Mesenchymal stem cell (in vitro differentiated cells and primary cell): ENCODE data around the gene SPPL2A.
A peak's percentile ranks its signal among the peaks of the same experiment; 100 is the strongest.

Source experiments
- DNase-seq: peaks from one replicate; pipeline ENCODE4 v3.0.0-alpha.2; 2013
- H2AFZ ChIP-seq: one replicate; pipeline ENCODE4 v1.6.1; 2013; ENCODE audit warnings: low read depth, mild to moderate bottlenecking, control low read depth, inconsistent platforms, low read length, moderate library complexity
- H2AK5ac ChIP-seq: 2 replicates; pipeline ENCODE4 v1.6.1; 2013; ENCODE audit warnings: low read length, moderate library complexity, mild to moderate bottlenecking, inconsistent platforms; ENCODE audit not compliant: severe bottlenecking
- H2BK120ac ChIP-seq: one replicate; pipeline ENCODE4 v1.6.1; 2013; ENCODE audit warnings: low read depth, mild to moderate bottlenecking, inconsistent platforms, low read length, moderate library complexity
- H2BK12ac ChIP-seq, 2 experiments: one replicate each; pipeline ENCODE4 v1.6.1; 2013; ENCODE audit warnings: inconsistent platforms in 2 of 2, low read length in 2 of 2, mild to moderate bottlenecking in 2 of 2, moderate library complexity in 2 of 2, control low read depth in 1 of 2
- H2BK15ac ChIP-seq: one replicate; pipeline ENCODE4 v1.6.1; 2013; ENCODE audit warnings: mild to moderate bottlenecking, low read depth, inconsistent platforms; ENCODE audit not compliant: poor library complexity, severe bottlenecking
- H2BK5ac ChIP-seq: 2 replicates; pipeline ENCODE4 v1.6.1; 2013; ENCODE audit warnings: low read depth, mild to moderate bottlenecking, low read length, control low read depth, inconsistent platforms; ENCODE audit not compliant: poor library complexity, severe bottlenecking
- H3K14ac ChIP-seq, 2 experiments: one replicate each; pipeline ENCODE4 v1.6.1; 2013; ENCODE audit warnings: inconsistent platforms in 2 of 2, low read length in 2 of 2, control low read depth in 1 of 2, mild to moderate bottlenecking in 1 of 2, moderate library complexity in 1 of 2
- H3K18ac ChIP-seq, 2 experiments: one replicate each; pipeline ENCODE4 v1.6.1; 2013; ENCODE audit warnings: inconsistent platforms in 2 of 2, low read length in 2 of 2, control low read depth in 1 of 2, low read depth in 1 of 2, mild to moderate bottlenecking in 1 of 2
- H3K23ac ChIP-seq, 2 experiments: one replicate each; pipeline ENCODE4 v1.6.1; 2013; ENCODE audit warnings: inconsistent platforms in 2 of 2, low read length in 2 of 2, mild to moderate bottlenecking in 2 of 2, moderate library complexity in 2 of 2, control low read depth in 1 of 2
- H3K27ac ChIP-seq: 2 replicates; pipeline ENCODE4 v1.5.1; 2013; ENCODE audit warnings: mild to moderate bottlenecking, moderate library complexity, low read length, control low read depth, inconsistent platforms; ENCODE audit not compliant: poor library complexity, severe bottlenecking
- H3K27me3 ChIP-seq, 2 experiments: 2 replicates each; pipeline versions ENCODE4 v1.6.1 to v1.7.0; 2013; ENCODE audit warnings: low read length in 2 of 2, mild to moderate bottlenecking in 2 of 2, moderate library complexity in 2 of 2, control low read depth in 1 of 2, inconsistent platforms in 1 of 2; ENCODE audit not compliant: control insufficient read depth in 1 of 2, insufficient read depth in 1 of 2
- H3K36me3 ChIP-seq, 2 experiments: 2 replicates each; pipeline versions ENCODE4 v1.6.1 to v1.7.0; 2013; ENCODE audit warnings: low read length in 2 of 2, control low read depth in 1 of 2, inconsistent platforms in 1 of 2, low read depth in 1 of 2, mild to moderate bottlenecking in 1 of 2; ENCODE audit not compliant: insufficient read depth in 2 of 2, control insufficient read depth in 1 of 2
- H3K4ac ChIP-seq, 2 experiments: one replicate each; pipeline ENCODE4 v1.6.1; 2013; ENCODE audit warnings: inconsistent platforms in 2 of 2, low read length in 2 of 2, mild to moderate bottlenecking in 2 of 2, moderate library complexity in 2 of 2, control low read depth in 1 of 2, low read depth in 1 of 2
- H3K4me1 ChIP-seq: 2 replicates; pipeline ENCODE4 v1.6.1; 2013; ENCODE audit warnings: low read depth, low read length, control low read depth; ENCODE audit not compliant: control insufficient read depth, insufficient read depth
- H3K4me2 ChIP-seq: 2 replicates; pipeline ENCODE4 v1.6.1; 2013; ENCODE audit warnings: low read length, mild to moderate bottlenecking, inconsistent platforms; ENCODE audit not compliant: poor library complexity, severe bottlenecking
- H3K4me3 ChIP-seq, 2 experiments: 2 replicates each; pipeline versions ENCODE4 v1.5.1 to v1.7.0; 2013; ENCODE audit warnings: low read length in 2 of 2, mild to moderate bottlenecking in 2 of 2, control low read depth in 1 of 2, low read depth in 1 of 2; ENCODE audit not compliant: insufficient read depth in 1 of 2
- H3K79me1 ChIP-seq: replicated peaks from 2 replicates; pipeline ENCODE4 v1.6.1; 2013; ENCODE audit warnings: mild to moderate bottlenecking, control low read depth, low read length, inconsistent platforms; ENCODE audit not compliant: poor library complexity, severe bottlenecking
- H3K9ac ChIP-seq: 2 replicates; pipeline ENCODE4 v1.7.0; 2013; ENCODE audit warnings: mild to moderate bottlenecking, low read length, moderate library complexity
- H3K9me3 ChIP-seq: 2 replicates; pipeline ENCODE4 v1.7.0; 2013; ENCODE audit warnings: mild to moderate bottlenecking, low read length; ENCODE audit not compliant: control insufficient read depth
- H4K8ac ChIP-seq: one replicate; pipeline ENCODE4 v1.6.1; 2013; ENCODE audit warnings: inconsistent platforms, mild to moderate bottlenecking, low read length, moderate library complexity
- H4K91ac ChIP-seq: one replicate; pipeline ENCODE4 v1.6.1; 2013; ENCODE audit warnings: mild to moderate bottlenecking, low read length, inconsistent platforms
- WGBS: methylation state at CpG from one replicate; pipeline ENCODE4 v1.1.7; 2013; ENCODE audit warnings: mixed read lengths; 5-methylcytosine and 5-hydroxymethylcytosine counted together

The SPPL2A gene

GRCh38 chr15:50747523-50747922 is 18.0 kb downstream of the SPPL2A start:
- Histone ChIP-seq H2BK120ac (no peak overlapping the region), H3K18ac (no peak overlapping the region), H2BK15ac (no peak overlapping the region), H2AFZ (no peak overlapping the region), H3K9ac (peak overlapping the region; percentile 73), H2BK5ac (no peak overlapping the region), H4K91ac (no peak overlapping the region), H3K36me3 (peaks cover 11 to 33% of the 10 kb centered on the region in 2 experiments), H3K4ac (no peak overlapping the region), H3K23ac (no peak overlapping the region), H2BK12ac (no peak overlapping the region), H2AK5ac (no peak overlapping the region), H3K4me1 (peaks cover 6% of the 10 kb centered on the region), H3K27ac (peak overlapping the region; percentile 92), H3K79me1 (peaks cover 12% of the 10 kb centered on the region), H3K9me3 (no peaks in the 10 kb centered on the region), H4K8ac (no peak overlapping the region), H3K14ac (no peak overlapping the region), H3K27me3 (no peaks in the 10 kb centered on the region), H3K4me3 (no peak overlapping the region), H3K4me2 (no peak overlapping the region)
- no peak for DNase-seq
- WGBS: 87% methylated on average over 2 of the region's 2 CpGs

- Histone ChIP-seq H3K27me3 (no peaks in the 10 kb centered on the region), H2BK12ac (no peak overlapping the region), H4K91ac (no peak overlapping the region), H2AK5ac (no peak overlapping the region), H3K27ac (no peak overlapping the region), H2AFZ (no peak overlapping the region), H2BK5ac (no peak overlapping the region), H3K4ac (no peak overlapping the region), H3K14ac (no peak overlapping the region), H2BK15ac (no peak overlapping the region), H3K36me3 (peaks cover 11 to 51% of the 10 kb centered on the region in 2 experiments), H3K79me1 (peaks cover 11% of the 10 kb centered on the region), H3K4me3 (no peak overlapping the region), H2BK120ac (no peak overlapping the region), H3K23ac (no peak overlapping the region), H3K9ac (no peak overlapping the region), H3K4me2 (no peak overlapping the region), H3K4me1 (peaks cover 6% of the 10 kb centered on the region), H4K8ac (no peak overlapping the region), H3K9me3 (no peaks in the 10 kb centered on the region), H3K18ac (no peak overlapping the region)
- DNase-seq: no peak
- 100% methylated on average over 1 of the region's 1 CpG for WGBS
These were observed 20.9 kb downstream of the SPPL2A start for GRCh38 chr15:50744601-50745000.

- Histone ChIP-seq H3K36me3 (peaks cover 21 to 71% of the 10 kb centered on the region in 2 experiments), H4K91ac (no peak overlapping the region), H2BK120ac (no peak overlapping the region), H3K4me2 (no peak overlapping the region), H3K18ac (no peak overlapping the region), H3K9me3 (no peaks in the 10 kb centered on the region), H2AK5ac (no peak overlapping the region), H2BK12ac (no peak overlapping the region), H2BK5ac (no peak overlapping the region), H3K27ac (no peak overlapping the region), H2BK15ac (no peak overlapping the region), H3K79me1 (peaks cover 11% of the 10 kb centered on the region), H3K14ac (no peak overlapping the region), H2AFZ (no peak overlapping the region), H4K8ac (no peak overlapping the region), H3K4me1 (peaks cover 5% of the 10 kb centered on the region), H3K4ac (no peak overlapping the region), H3K23ac (no peak overlapping the region), H3K9ac (no peak overlapping the region), H3K4me3 (no peak overlapping the region), H3K27me3 (no peaks in the 10 kb centered on the region)
- WGBS: 87% methylated on average over 3 of the region's 3 CpGs
- no peak for DNase-seq
These were observed 24.6 kb downstream of the SPPL2A start for GRCh38 chr15:50740955-50741354.

- Histone ChIP-seq H3K4me2 (no peak overlapping the region), H3K27me3 (no peaks in the 10 kb centered on the region), H4K8ac (no peak overlapping the region), H3K18ac (no peak overlapping the region), H3K27ac (peak overlapping the region; percentile 49), H3K9ac (no peak overlapping the region), H3K9me3 (no peaks in the 10 kb centered on the region), H3K4ac (no peak overlapping the region), H2AFZ (no peak overlapping the region), H2BK15ac (no peak overlapping the region), H2BK12ac (no peak overlapping the region), H2BK5ac (no peak overlapping the region), H2AK5ac (no peak overlapping the region), H3K14ac (no peak overlapping the region), H3K4me1 (peaks cover 2% of the 10 kb centered on the region), H3K79me1 (peaks cover 1% of the 10 kb centered on the region), H4K91ac (no peak overlapping the region), H3K4me3 (no peak overlapping the region), H2BK120ac (no peak overlapping the region), H3K36me3 (peaks cover 10 to 85% of the 10 kb centered on the region in 2 experiments), H3K23ac (no peak overlapping the region)
- WGBS: 95% methylated on average over 8 of the region's 8 CpGs
- DNase-seq: no peak
These were observed 28.7 kb downstream of the SPPL2A start for GRCh38 chr15:50736823-50737222.
